IgD-negative memory B cell (primary cell): ENCODE results near the gene ASPRV1. TPM values are rescaled to one million over a fixed set of nuclear protein-coding genes. Genes with fewer than 3 reads are reported as not detected.

Source experiments
- H3K27ac Mint-ChIP-seq, 3 donors: one replicate each; pipeline ENCODE4 v1.8.0; 2020 to 2022; ENCODE audit warnings: mild to moderate bottlenecking in 3 of 3, mixed read lengths in 3 of 3, moderate library complexity in 1 of 3
- H3K27me3 Mint-ChIP-seq: one replicate; pipeline ENCODE4 v1.8.0; 2021; ENCODE audit warnings: mixed read lengths
- H3K36me3 Mint-ChIP-seq: one replicate; pipeline ENCODE4 v1.8.0; 2020; ENCODE audit warnings: mild to moderate bottlenecking, mixed read lengths
- H3K4me1 Mint-ChIP-seq, 3 donors: one replicate each; pipeline ENCODE4 v1.8.0; 2020 to 2022; ENCODE audit warnings: mixed read lengths in 3 of 3, mild to moderate bottlenecking in 1 of 3
- H3K4me3 Mint-ChIP-seq, 4 donors: one replicate each; pipeline ENCODE4 v1.8.0; 2020 to 2022; ENCODE audit warnings: mild to moderate bottlenecking in 4 of 4, mixed read lengths in 4 of 4, moderate library complexity in 3 of 4
- H3K9me3 Mint-ChIP-seq, 3 donors: one replicate each; pipeline ENCODE4 v1.8.0; 2020 to 2021; ENCODE audit warnings: mixed read lengths in 3 of 3, mild to moderate bottlenecking in 1 of 3
- polyA plus RNA-seq: library from polyadenylated mRNA; unstranded; fragments of 300-500 nt; fragmentation: Illumina TruSeq; gene quantifications from one replicate; pipeline ENCODE4 v1.2.3, GENCODE V29; 2021

ASPRV1 gene
- polyA plus RNA-seq, 1 donor from 2014 or later, result 0.35 TPM

- Mint-ChIP-seq H3K9me3 (no peaks in the 10 kb centered on the region), H3K4me1 (no peaks in the 10 kb centered on the region), H3K4me3 (no peak overlapping the region), H3K36me3 (peaks cover 20% of the 10 kb centered on the region), H3K27me3 (peaks cover 1% of the 10 kb centered on the region), H3K27ac (no peak overlapping the region)
Measured at GRCh38 chr2:69994166-69994565, 32.7 kb upstream of the ASPRV1 start.

- H3K36me3 Mint-ChIP-seq, result peaks cover 20% of the 10 kb centered on the region
- no peaks in the 10 kb centered on the region for H3K4me1 Mint-ChIP-seq
- peaks cover 1% of the 10 kb centered on the region for H3K27me3 Mint-ChIP-seq
- H3K9me3 Mint-ChIP-seq, result no peaks in the 10 kb centered on the region
- no peak overlapping the region for H3K4me3 Mint-ChIP-seq
- H3K27ac Mint-ChIP-seq, result no peak overlapping the region
Measured at GRCh38 chr2:69993708-69994107, 32.3 kb upstream of the ASPRV1 start.

GRCh38 chr2:69993048-69993565 lies 31.7 kb upstream of the ASPRV1 start:
- no peak overlapping the region for H3K27ac Mint-ChIP-seq
- no peak overlapping the region for H3K4me3 Mint-ChIP-seq
- no peaks in the 10 kb centered on the region for H3K4me1 Mint-ChIP-seq
- peaks cover 20% of the 10 kb centered on the region for H3K36me3 Mint-ChIP-seq
- peaks cover 1% of the 10 kb centered on the region for H3K27me3 Mint-ChIP-seq
- H3K9me3 Mint-ChIP-seq, result no peaks in the 10 kb centered on the region

GRCh38 chr2:69992310-69993047 lies 31.0 kb upstream of the ASPRV1 start:
- H3K4me1 Mint-ChIP-seq, result no peaks in the 10 kb centered on the region
- no peaks in the 10 kb centered on the region for H3K9me3 Mint-ChIP-seq
- H3K36me3 Mint-ChIP-seq, result peaks cover 20% of the 10 kb centered on the region
- H3K27ac Mint-ChIP-seq, result no peak overlapping the region
- peaks cover 1% of the 10 kb centered on the region for H3K27me3 Mint-ChIP-seq
- H3K4me3 Mint-ChIP-seq, result no peak overlapping the region

- Mint-ChIP-seq H3K4me1 (no peaks in the 10 kb centered on the region), H3K27me3 (peaks cover 3% of the 10 kb centered on the region), H3K27ac (no peak overlapping the region), H3K4me3 (no peak overlapping the region), H3K9me3 (no peaks in the 10 kb centered on the region), H3K36me3 (peaks cover 13% of the 10 kb centered on the region)
Measured at GRCh38 chr2:69989441-69990105, 28.1 kb upstream of the ASPRV1 start.

- Mint-ChIP-seq H3K9me3 (no peaks in the 10 kb centered on the region), H3K27ac (no peak overlapping the region), H3K36me3 (peaks cover 11% of the 10 kb centered on the region), H3K4me3 (no peak overlapping the region), H3K27me3 (peaks cover 3% of the 10 kb centered on the region), H3K4me1 (no peaks in the 10 kb centered on the region)
Measured at GRCh38 chr2:69989009-69989408, 27.6 kb upstream of the ASPRV1 start.

GRCh38 chr2:69988086-69988635 lies 26.7 kb upstream of the ASPRV1 start:
- Mint-ChIP-seq H3K36me3 (peaks cover 14% of the 10 kb centered on the region), H3K4me1 (no peaks in the 10 kb centered on the region), H3K27me3 (peaks cover 2% of the 10 kb centered on the region), H3K9me3 (no peaks in the 10 kb centered on the region), H3K4me3 (no peak overlapping the region), H3K27ac (no peak overlapping the region)

GRCh38 chr2:69986691-69987090 lies 25.3 kb upstream of the ASPRV1 start:
- H3K27ac Mint-ChIP-seq, result no peak overlapping the region
- no peaks in the 10 kb centered on the region for H3K9me3 Mint-ChIP-seq
- H3K27me3 Mint-ChIP-seq, result peaks cover 2% of the 10 kb centered on the region
- no peaks in the 10 kb centered on the region for H3K4me1 Mint-ChIP-seq
- no peak overlapping the region for H3K4me3 Mint-ChIP-seq
- peaks cover 12% of the 10 kb centered on the region for H3K36me3 Mint-ChIP-seq

GRCh38 chr2:69985688-69986087 lies 24.3 kb upstream of the ASPRV1 start:
- H3K36me3 Mint-ChIP-seq, result peaks cover 7% of the 10 kb centered on the region
- no peak overlapping the region for H3K4me3 Mint-ChIP-seq
- no peaks in the 10 kb centered on the region for H3K9me3 Mint-ChIP-seq
- peaks cover 2% of the 10 kb centered on the region for H3K27me3 Mint-ChIP-seq
- H3K27ac Mint-ChIP-seq, result no peak overlapping the region
- no peaks in the 10 kb centered on the region for H3K4me1 Mint-ChIP-seq

GRCh38 chr2:69985216-69985615 lies 23.8 kb upstream of the ASPRV1 start:
- Mint-ChIP-seq H3K36me3 (peaks cover 5% of the 10 kb centered on the region), H3K9me3 (no peaks in the 10 kb centered on the region), H3K27me3 (peaks cover 2% of the 10 kb centered on the region), H3K27ac (no peak overlapping the region), H3K4me3 (no peak overlapping the region), H3K4me1 (no peaks in the 10 kb centered on the region)

GRCh38 chr2:69983392-69983966 lies 22.0 kb upstream of the ASPRV1 start:
- no peaks in the 10 kb centered on the region for H3K9me3 Mint-ChIP-seq
- no peak overlapping the region for H3K4me3 Mint-ChIP-seq
- peaks cover 2% of the 10 kb centered on the region for H3K27me3 Mint-ChIP-seq
- no peak overlapping the region for H3K27ac Mint-ChIP-seq
- no peaks in the 10 kb centered on the region for H3K4me1 Mint-ChIP-seq
- peaks cover 5% of the 10 kb centered on the region for H3K36me3 Mint-ChIP-seq

- H3K4me3 Mint-ChIP-seq, result no peak overlapping the region
- no peak overlapping the region for H3K27ac Mint-ChIP-seq
- H3K36me3 Mint-ChIP-seq, result peaks cover 5% of the 10 kb centered on the region
- no peaks in the 10 kb centered on the region for H3K4me1 Mint-ChIP-seq
- no peaks in the 10 kb centered on the region for H3K9me3 Mint-ChIP-seq
- H3K27me3 Mint-ChIP-seq, result peaks cover 1% of the 10 kb centered on the region
Measured at GRCh38 chr2:69979902-69980807, 18.7 kb upstream of the ASPRV1 start.

GRCh38 chr2:69977906-69978482 lies 16.6 kb upstream of the ASPRV1 start:
- Mint-ChIP-seq H3K36me3 (no peaks in the 10 kb centered on the region), H3K4me3 (no peak overlapping the region), H3K9me3 (no peaks in the 10 kb centered on the region), H3K27ac (peak overlapping the region in 1 of 3 donors; percentile 53), H3K27me3 (no peaks in the 10 kb centered on the region), H3K4me1 (no peaks in the 10 kb centered on the region)

GRCh38 chr2:69977186-69977585 lies 15.8 kb upstream of the ASPRV1 start:
- Mint-ChIP-seq H3K4me3 (no peak overlapping the region), H3K4me1 (no peaks in the 10 kb centered on the region), H3K9me3 (no peaks in the 10 kb centered on the region), H3K36me3 (peaks cover 2% of the 10 kb centered on the region), H3K27me3 (no peaks in the 10 kb centered on the region), H3K27ac (no peak overlapping the region)
